Lower leg skin (tissue), 4 donors: ENCODE data around the gene DHX36. TPM values are rescaled to one million over a fixed set of nuclear protein-coding genes. Genes with fewer than 3 reads are reported as not detected.

Experiments
- DNase-seq, 2 donors: peaks; one replicate each; pipeline ENCODE4 v3.0.0-alpha.2; 2019; ENCODE audit warnings: low spot score in 2 of 2
- H3K4me3 ChIP-seq: fragments of 200-600 bp; sonication (generic); 2 replicates; pipeline ENCODE4 v1.5.1; 2017; ENCODE audit warnings: mild to moderate bottlenecking, low read depth; ENCODE audit not compliant: poor library complexity, severe bottlenecking
- CTCF ChIP-seq, 3 donors: fragments of 450-650 bp; IDR thresholded peaks; one replicate each; pipeline ENCODE4 v1.5.1; 2016; ENCODE audit warnings: antibody characterized with exemption in 3 of 3, mild to moderate bottlenecking in 3 of 3, moderate library complexity in 2 of 3
- POLR2A ChIP-seq, 2 donors: fragments of 450-650 bp; IDR thresholded peaks; one replicate each; pipeline ENCODE4 v1.6.1; 2016 to 2017; ENCODE audit warnings: antibody characterized with exemption in 2 of 2, mild to moderate bottlenecking in 1 of 2, moderate library complexity in 1 of 2
- WGBS, 2 donors: methylation state at CpG; one replicate each; pipeline ENCODE4 v1.1.5; 2018; 5-methylcytosine and 5-hydroxymethylcytosine counted together
- intact Hi-C: fragments of 100-400 bp; cut with DNase I; formaldehyde crosslinking; loops from one replicate; pipeline ENCODE4 v1.15.0; 2023; ENCODE audit warnings: low total_unique reads
- total RNA-seq, 4 donors: library from RNA; depleted of rRNA; stranded (reverse); fragments of >200 nt; gene quantifications; one replicate each; pipeline ENCODE4 v1.1.0, GENCODE V29; 2016

The DHX36 gene
- total RNA-seq: 10 to 100 TPM; 25.8 to 55.5 (median 40.8) TPM

DNA sequence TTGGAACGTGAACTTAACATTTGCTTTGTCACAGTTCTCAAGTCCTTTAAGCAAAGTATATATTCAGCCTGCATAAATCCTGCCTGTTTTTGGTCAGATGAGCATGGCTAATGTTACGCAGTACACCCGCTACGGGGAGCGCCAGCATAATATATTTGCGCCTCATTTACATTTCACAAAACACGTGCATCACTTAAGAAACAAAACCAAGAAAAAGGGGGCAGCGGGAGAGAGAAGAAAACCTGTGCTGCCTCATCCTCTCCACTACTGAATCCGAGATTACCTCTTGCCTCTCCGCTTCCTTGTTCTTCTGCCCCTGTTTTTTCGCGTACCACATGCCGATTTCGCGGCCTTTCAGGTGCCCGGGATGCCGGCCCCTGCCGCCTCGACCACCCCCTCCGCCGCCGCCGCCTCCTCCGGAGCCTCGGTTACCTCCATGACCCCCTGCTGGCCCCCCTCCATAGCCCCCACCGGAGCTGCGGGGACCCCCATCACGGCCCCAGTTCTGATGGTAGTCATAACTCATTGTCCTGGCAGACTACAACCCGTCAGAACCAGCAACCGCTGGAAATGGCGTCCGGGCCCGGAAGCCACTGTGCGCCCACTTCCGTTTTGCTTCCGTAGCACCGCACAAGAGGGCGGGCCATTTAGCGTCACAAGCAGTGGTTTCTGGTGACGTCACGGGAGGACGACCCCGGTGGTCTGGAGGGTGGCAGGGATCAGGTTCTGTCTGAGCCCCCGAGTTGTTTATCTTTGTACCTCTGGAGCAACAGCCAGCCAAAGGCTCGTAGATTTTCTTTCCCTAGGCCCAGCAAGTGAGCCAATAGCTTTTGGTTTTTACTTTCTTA lies at the start of gene DHX36:
Gene DHX36, minus strand, starts transcription at position 597 of the 848 bp plus-strand sequence. Its CDS starts 71 bp downstream, at position 526.
- TF ChIP-seq POLR2A (IDR thresholded peaks at IDR 0.05) (peak in 1 of 2 donors; percentile 37), CTCF (IDR thresholded peaks at IDR 0.05) (no peak)
- 0 to 1% methylated on average over 45 of the region's 45 CpGs for WGBS, 2 donors

DNA sequence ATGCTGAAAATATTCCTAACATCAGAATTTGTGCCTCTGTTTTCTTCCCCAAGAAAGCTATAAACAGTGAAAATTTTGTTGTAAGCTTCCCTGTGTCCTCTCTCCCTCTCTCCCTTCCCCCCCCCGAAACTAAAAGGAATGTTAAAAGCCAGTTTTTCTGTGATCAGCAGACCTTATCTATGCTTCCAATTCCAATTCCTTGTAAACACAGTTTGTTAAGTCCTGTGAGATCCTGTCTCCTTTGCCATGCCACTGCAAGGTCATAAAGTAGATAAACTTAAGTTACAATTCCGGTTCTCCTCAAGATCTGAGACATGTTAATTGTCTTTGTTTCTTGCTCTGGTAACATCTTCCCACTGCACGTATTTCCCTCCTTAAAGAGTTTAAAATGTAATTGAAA lies 42.9 kb upstream of the DHX36 start:
- TF ChIP-seq CTCF (IDR thresholded peaks at IDR 0.05): no peak
- TF ChIP-seq POLR2A (IDR thresholded peaks at IDR 0.05): no peak
- DNase-seq: no peak
- intact Hi-C loops: no loop called here
- WGBS, 2 donors: 22 to 30% methylated on average over 3 of the region's 3 CpGs
- no peak overlapping the region for H3K4me3 ChIP-seq

More for the DNA sequence above, at the start of gene DHX36:
- intact Hi-C loops: no loop called here
- peak; percentile 90 to 98 for DNase-seq
- peak within 1 kb of the TSS; percentile 80 for H3K4me3 ChIP-seq

DNA sequence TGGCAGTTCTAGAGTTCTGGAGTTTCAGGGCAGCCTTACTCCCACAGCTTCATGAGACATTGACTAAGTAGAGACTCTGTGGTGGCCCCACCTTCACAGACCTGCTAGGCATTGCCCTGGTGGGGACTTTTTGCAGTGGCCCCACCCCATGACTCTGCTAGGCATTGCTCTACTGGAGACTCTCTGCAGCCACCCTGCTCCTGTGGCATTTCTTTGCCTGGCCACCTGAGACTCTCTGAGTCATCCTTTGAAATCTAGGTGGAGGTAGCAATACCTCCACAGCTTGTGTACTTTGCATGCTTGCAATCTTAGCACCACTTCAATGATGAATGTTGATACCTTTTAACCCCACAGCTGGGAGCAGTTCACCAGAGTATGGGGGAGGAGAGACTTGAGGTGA lies 40.6 kb upstream of the DHX36 start:
- no peak overlapping the region for H3K4me3 ChIP-seq
- DNase-seq: no peak
- intact Hi-C loops: no loop called here
- TF ChIP-seq CTCF (IDR thresholded peaks at IDR 0.05): no peak

DNA sequence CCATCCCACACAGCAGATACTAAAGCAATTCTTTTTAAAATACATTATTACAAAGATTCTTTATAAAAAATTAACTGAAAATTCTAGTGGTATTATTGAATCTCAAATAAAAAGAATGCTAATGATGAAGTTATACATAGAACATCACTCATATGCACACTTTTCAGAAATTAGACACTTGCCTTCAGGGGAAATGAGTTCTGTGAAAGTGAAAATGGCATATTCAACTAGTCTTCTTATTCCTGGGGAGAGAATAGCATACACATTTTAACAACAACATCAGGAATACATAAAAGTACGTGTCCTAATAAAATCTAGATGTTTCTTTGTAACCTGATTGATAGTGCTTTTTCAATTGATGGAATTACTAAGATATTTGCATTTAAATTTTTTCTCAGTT lies 36.8 kb upstream of the DHX36 start:
- intact Hi-C loops: no loop called here
- DNase-seq: no peak
- no peak overlapping the region for H3K4me3 ChIP-seq
- no peak for TF ChIP-seq POLR2A (IDR thresholded peaks at IDR 0.05)
- no peak for TF ChIP-seq CTCF (IDR thresholded peaks at IDR 0.05)
- WGBS, 2 donors: 56 to 57% methylated on average over 1 of the region's 1 CpG

GRCh38 chr3:154356009-154356408 lies 31.7 kb upstream of the DHX36 start:
- 19 to 42% methylated on average over 1 of the region's 1 CpG for WGBS, 2 donors
- intact Hi-C loops: no loop called here
- DNase-seq: no peak
- H3K4me3 ChIP-seq: no peak overlapping the region
- TF ChIP-seq POLR2A (IDR thresholded peaks at IDR 0.05) (no peak), CTCF (IDR thresholded peaks at IDR 0.05) (no peak)

DNA sequence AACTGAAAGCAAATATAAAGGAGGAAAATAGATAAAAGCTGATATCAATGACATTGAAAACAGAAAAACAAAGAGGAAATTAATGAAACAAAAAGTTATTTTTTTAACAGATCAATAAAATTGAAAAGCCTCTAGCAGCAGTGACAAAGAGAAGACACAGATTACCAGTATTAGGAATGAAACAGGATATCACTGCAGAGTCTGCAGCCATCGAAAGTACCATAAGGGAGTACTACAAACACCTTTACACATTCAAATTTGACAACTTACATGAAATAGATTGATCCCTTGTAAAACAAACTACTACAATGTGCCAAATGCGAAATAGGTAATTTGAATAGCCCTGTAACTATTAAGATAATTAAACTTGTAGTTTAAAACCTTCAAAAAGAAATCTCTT lies 24.9 kb upstream of the DHX36 start:
- WGBS, 2 donors: 54 to 61% methylated on average over 2 of the region's 2 CpGs

More for the DNA sequence above, 24.9 kb upstream of the DHX36 start:
- DNase-seq: no peak
- TF ChIP-seq POLR2A (IDR thresholded peaks at IDR 0.05): no peak
- TF ChIP-seq CTCF (IDR thresholded peaks at IDR 0.05): no peak
- intact Hi-C loops: no loop called here
- H3K4me3 ChIP-seq: no peak overlapping the region
